Loucy (cell line): Measurements from ENCODE around the gene CDYL.

Experiments
- H2AFZ ChIP-seq: fragments of 200-600 bp; sonication (generic); 2 replicates; pipeline ENCODE4 v1.6.0; 2016; ENCODE audit warnings: antibody characterized with exemption, mild to moderate bottlenecking, low read length, moderate library complexity
- H3F3A ChIP-seq: fragments of 200-600 bp; 2 replicates; pipeline ENCODE4 v1.6.0; 2016; ENCODE audit warnings: antibody characterized with exemption, low read depth, mild to moderate bottlenecking
- H3K27me3 ChIP-seq: fragments of 200-600 bp; sonication (generic); 2 replicates; pipeline ENCODE4 v1.6.1; 2014; ENCODE audit warnings: low read length, mild to moderate bottlenecking; ENCODE audit not compliant: insufficient read depth, poor library complexity, severe bottlenecking
- H3K36me3 ChIP-seq: fragments of 200-600 bp; sonication (generic); 2 replicates; pipeline ENCODE4 v1.6.1; 2016; ENCODE audit warnings: low read length; ENCODE audit not compliant: insufficient read depth
- H3K4me1 ChIP-seq: fragments of 200-600 bp; sonication (generic); 2 replicates; pipeline ENCODE4 v1.5.1; 2014; ENCODE audit warnings: low read length, mild to moderate bottlenecking; ENCODE audit not compliant: insufficient read depth, poor library complexity, severe bottlenecking
- H3K4me2 ChIP-seq: fragments of 200-600 bp; sonication (generic); 2 replicates; pipeline ENCODE4 v1.6.0; 2014; ENCODE audit warnings: antibody characterized with exemption, low read length, low read depth, mild to moderate bottlenecking; ENCODE audit not compliant: poor library complexity, severe bottlenecking
- H3K4me3 ChIP-seq: fragments of 200-600 bp; sonication (generic); 2 replicates; pipeline ENCODE4 v1.5.1; 2014; ENCODE audit warnings: low read length, mild to moderate bottlenecking, mixed read lengths; ENCODE audit not compliant: poor library complexity, severe bottlenecking
- H3K79me2 ChIP-seq: fragments of 200-600 bp; sonication (generic); 2 replicates; pipeline ENCODE4 v1.6.1; 2014; ENCODE audit warnings: low read length; ENCODE audit not compliant: insufficient read depth
- H3K9ac ChIP-seq: fragments of 200-600 bp; sonication (generic); 2 replicates; pipeline ENCODE4 v1.6.0; 2014; ENCODE audit warnings: mild to moderate bottlenecking, low read depth, low read length, moderate library complexity; ENCODE audit not compliant: poor library complexity, severe bottlenecking
- H3K9me2 ChIP-seq: fragments of 200-600 bp; sonication (generic); replicated peaks from 2 replicates; pipeline ENCODE4 v1.6.1; 2016; ENCODE audit warnings: low read depth, low read length, mixed read lengths
- H3K9me3 ChIP-seq: fragments of 200-600 bp; sonication (generic); 2 replicates; pipeline ENCODE4 v1.6.1; 2014; ENCODE audit warnings: mild to moderate bottlenecking, antibody characterized with exemption, low read length, low read depth; ENCODE audit not compliant: insufficient read depth
- H4K20me1 ChIP-seq: fragments of 200-600 bp; sonication (generic); 2 replicates; pipeline ENCODE4 v1.6.0; 2014; ENCODE audit warnings: antibody characterized with exemption, low read length, mild to moderate bottlenecking; ENCODE audit not compliant: insufficient read depth, poor library complexity, severe bottlenecking
- EZH2phosphoT487 ChIP-seq: fragments of 200-600 bp; IDR thresholded peaks from 2 replicates; pipeline ENCODE4 v1.6.1; 2018; ENCODE audit warnings: antibody characterized with exemption, mild to moderate bottlenecking, moderate library complexity, borderline replicate concordance
- TF ChIP-seq, protein P1 (sequence below): fragments of 200-600 bp; sonication (generic); conservative IDR thresholded peaks from 2 replicates; pipeline ENCODE4 v1.5.1; 2014; ENCODE audit warnings: mild to moderate bottlenecking, antibody characterized with exemption, low read length

CDYL gene

DNA sequence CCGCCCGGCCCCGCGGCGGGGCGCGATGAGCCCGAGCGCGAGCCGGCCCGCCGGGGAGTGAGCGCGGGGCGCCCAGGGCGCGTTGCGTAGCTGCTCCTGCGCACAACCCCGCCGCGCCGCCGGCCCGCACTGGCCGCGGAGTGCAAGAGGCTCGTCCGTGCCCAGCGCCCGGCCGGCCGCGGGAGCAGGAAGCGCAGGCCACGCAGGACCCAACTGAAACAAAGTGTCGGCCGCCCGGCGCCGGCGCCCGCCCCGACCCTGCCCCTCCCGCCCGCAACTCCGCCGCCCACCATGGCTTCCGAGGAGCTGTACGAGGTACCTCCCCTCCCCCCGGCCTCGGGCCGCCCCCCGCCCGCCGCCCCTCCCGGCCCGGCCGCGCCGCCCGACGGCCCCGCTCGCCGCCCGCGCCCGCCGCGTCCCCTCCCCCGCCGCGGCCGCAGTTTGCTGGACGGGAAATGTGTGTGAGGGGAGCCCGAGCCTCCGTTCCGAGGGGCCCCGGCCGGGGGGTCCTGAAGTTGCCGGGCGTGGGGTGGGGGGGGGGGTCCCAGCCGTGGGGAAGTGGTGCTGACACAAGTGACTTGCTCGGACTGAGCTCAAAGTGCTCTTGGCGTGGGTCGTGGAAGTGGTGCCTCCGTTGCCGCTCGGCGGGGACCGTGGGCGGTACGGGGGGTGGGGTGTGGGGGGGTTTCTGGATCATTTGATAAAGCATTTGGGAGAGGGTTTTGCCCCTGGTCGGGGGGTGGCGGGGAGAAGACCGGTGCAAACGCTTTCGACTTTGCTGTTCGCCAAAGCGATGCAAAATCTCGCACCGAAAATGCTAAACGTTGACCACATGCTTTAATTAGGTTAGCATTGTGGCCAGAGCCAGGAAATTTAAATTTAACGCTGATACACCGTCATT lies 539 bp downstream of the CDYL start:
- Histone ChIP-seq H3K4me1 (peaks cover 38% of the 10 kb centered on the region), H3F3A (no peaks in the 10 kb centered on the region; the same call in 1 of the 2 replicates), H3K79me2 (peaks cover 47% of the 10 kb centered on the region), H3K9me2 (no peaks in the 10 kb centered on the region), H3K27me3 (no peaks in the 10 kb centered on the region), H3K9me3 (no peaks in the 10 kb centered on the region), H3K4me3 (peak overlapping the region; percentile 80), H4K20me1 (peaks cover 46% of the 10 kb centered on the region), H3K36me3 (no peaks in the 10 kb centered on the region), H3K9ac (peak overlapping the region; percentile 81), H3K4me2 (peak overlapping the region; percentile 88), H2AFZ (peak overlapping the region; percentile 52; the same call in 1 of the 2 replicates)
- TF ChIP-seq, protein P1, sequence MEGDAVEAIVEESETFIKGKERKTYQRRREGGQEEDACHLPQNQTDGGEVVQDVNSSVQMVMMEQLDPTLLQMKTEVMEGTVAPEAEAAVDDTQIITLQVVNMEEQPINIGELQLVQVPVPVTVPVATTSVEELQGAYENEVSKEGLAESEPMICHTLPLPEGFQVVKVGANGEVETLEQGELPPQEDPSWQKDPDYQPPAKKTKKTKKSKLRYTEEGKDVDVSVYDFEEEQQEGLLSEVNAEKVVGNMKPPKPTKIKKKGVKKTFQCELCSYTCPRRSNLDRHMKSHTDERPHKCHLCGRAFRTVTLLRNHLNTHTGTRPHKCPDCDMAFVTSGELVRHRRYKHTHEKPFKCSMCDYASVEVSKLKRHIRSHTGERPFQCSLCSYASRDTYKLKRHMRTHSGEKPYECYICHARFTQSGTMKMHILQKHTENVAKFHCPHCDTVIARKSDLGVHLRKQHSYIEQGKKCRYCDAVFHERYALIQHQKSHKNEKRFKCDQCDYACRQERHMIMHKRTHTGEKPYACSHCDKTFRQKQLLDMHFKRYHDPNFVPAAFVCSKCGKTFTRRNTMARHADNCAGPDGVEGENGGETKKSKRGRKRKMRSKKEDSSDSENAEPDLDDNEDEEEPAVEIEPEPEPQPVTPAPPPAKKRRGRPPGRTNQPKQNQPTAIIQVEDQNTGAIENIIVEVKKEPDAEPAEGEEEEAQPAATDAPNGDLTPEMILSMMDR, result no peak
- no peak for TF ChIP-seq EZH2phosphoT487

DNA sequence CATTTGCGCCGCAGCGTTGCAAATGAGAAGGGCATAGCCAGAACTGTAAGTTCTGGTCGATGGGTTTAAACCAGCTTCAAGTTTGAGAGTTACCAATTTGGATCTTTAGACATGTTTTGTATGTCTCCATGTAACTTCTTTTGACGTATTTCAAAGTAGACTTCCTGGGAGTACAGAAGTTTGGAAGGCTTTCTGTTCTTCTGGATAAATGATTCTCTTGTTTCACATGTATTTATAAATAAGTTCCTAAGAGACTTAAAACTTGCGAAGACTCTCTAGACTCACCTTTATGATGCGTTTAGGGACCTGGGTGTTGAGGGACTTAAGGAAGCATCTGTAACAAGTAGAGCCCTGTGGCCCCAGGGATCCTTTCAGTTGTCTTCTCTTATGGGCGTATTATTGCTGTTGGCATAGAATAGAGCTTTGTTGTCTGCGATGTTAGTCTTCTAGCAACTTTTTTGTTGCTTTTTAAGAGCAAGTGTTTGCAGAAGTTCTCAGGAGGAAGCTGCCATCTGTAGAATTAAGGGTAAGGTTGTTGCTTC lies 1.3 kb downstream of the CDYL start:
- Histone ChIP-seq H3K4me1 (peaks cover 38% of the 10 kb centered on the region), H4K20me1 (peaks cover 53% of the 10 kb centered on the region), H3K4me2 (peak overlapping the region; percentile 88), H3K27me3 (no peaks in the 10 kb centered on the region), H3K9me2 (no peaks in the 10 kb centered on the region), H3K9ac (peak overlapping the region; percentile 81), H3K79me2 (peaks cover 54% of the 10 kb centered on the region), H3K4me3 (peak overlapping the region; percentile 80), H3K9me3 (no peaks in the 10 kb centered on the region), H2AFZ (peak overlapping the region; percentile 52; the same call in 1 of the 2 replicates), H3F3A (no peaks in the 10 kb centered on the region; the same call in 1 of the 2 replicates), H3K36me3 (no peaks in the 10 kb centered on the region)
- TF ChIP-seq, protein P1, result no peak
- TF ChIP-seq EZH2phosphoT487, result no peak

DNA sequence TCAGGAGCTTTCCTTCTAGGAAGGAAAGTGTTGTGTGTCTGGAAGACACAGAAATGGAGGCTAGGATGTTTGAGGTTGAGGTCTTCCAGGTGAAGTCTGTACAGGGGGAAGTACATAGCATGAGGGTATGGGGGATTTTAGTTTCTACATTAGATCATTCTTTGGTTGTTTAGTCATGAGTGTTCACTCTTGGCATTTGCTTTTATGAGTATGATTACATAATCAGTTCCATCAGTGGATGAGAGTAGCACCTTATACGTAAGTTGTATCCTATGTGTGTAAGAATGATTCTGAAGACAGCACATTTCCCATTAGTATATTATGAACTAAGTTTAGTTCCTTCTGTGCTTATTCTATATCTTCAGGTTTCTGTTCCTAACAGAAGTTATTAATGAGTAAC lies 1.9 kb downstream of the CDYL start:
- Histone ChIP-seq H3K9me2 (no peaks in the 10 kb centered on the region), H3K79me2 (peaks cover 60% of the 10 kb centered on the region), H3K9ac (peak overlapping the region; percentile 81), H3K4me3 (peak overlapping the region; percentile 80), H3K27me3 (no peaks in the 10 kb centered on the region), H3K9me3 (no peaks in the 10 kb centered on the region), H2AFZ (no peak overlapping the region), H3K4me1 (peaks cover 38% of the 10 kb centered on the region), H3F3A (no peaks in the 10 kb centered on the region; the same call in 1 of the 2 replicates), H3K4me2 (peak overlapping the region; percentile 88), H4K20me1 (peaks cover 54% of the 10 kb centered on the region), H3K36me3 (no peaks in the 10 kb centered on the region)
- TF ChIP-seq EZH2phosphoT487, result no peak
- TF ChIP-seq, protein P1, result no peak
